Spleen (tissue), 11 donors: Measurements from ENCODE around the gene SLC35F3. TPM values are rescaled to one million over a fixed set of nuclear protein-coding genes. Genes with fewer than 3 reads are reported as not detected.

Experiments
- DNase-seq: peaks from one replicate; pipeline ENCODE4 v3.0.0-alpha.2; 2020
- H3K27ac ChIP-seq, 8 donors: fragments of 200-600 bp; sonication (generic) in 7 of 8; 1 replicate in 4 of 8; 2 replicates in 4 of 8; pipeline versions ENCODE4 v1.5.0 to v1.8.0; 2016 to 2021; ENCODE audit warnings: inconsistent platforms in 4 of 8, mild to moderate bottlenecking in 4 of 8, moderate library complexity in 1 of 8
- H3K27me3 ChIP-seq, 7 donors: fragments of 200-600 bp; sonication (generic) in 6 of 7; replicated peaks in 1 of 7; 1 replicate in 4 of 7; 2 replicates in 3 of 7; pipeline versions ENCODE4 v1.5.0 to v1.8.0; 2016 to 2021; ENCODE audit warnings: inconsistent platforms in 3 of 7, mild to moderate bottlenecking in 1 of 7
- H3K36me3 ChIP-seq, 6 donors: fragments of 200-600 bp; sonication (generic) in 5 of 6; 1 replicate in 4 of 6; 2 replicates in 2 of 6; pipeline versions ENCODE4 v1.5.0 to v1.8.0; 2016 to 2021; ENCODE audit warnings: inconsistent platforms in 2 of 6
- H3K4me1 ChIP-seq, 6 donors: fragments of 200-600 bp; sonication (generic) in 5 of 6; 1 replicate in 3 of 6; 2 replicates in 3 of 6; pipeline versions ENCODE4 v1.5.0 to v1.8.0; 2016 to 2021; ENCODE audit warnings: inconsistent platforms in 3 of 6
- H3K4me3 ChIP-seq, 8 donors: fragments of 200-600 bp; sonication (generic) in 7 of 8; 1 replicate in 4 of 8; 2 replicates in 4 of 8; pipeline versions ENCODE4 v1.5.0 to v1.8.0; 2016 to 2021; ENCODE audit warnings: inconsistent platforms in 4 of 8, mild to moderate bottlenecking in 4 of 8, moderate library complexity in 2 of 8
- H3K9me3 ChIP-seq, 8 donors: fragments of 200-600 bp; sonication (generic) in 7 of 8; 1 replicate in 4 of 8; 2 replicates in 4 of 8; pipeline versions ENCODE4 v1.5.0 to v1.8.0; 2016 to 2021; ENCODE audit warnings: inconsistent platforms in 4 of 8
- POLR2A ChIP-seq, 3 donors: fragments of 450-650 bp; IDR thresholded peaks; one replicate each; pipeline ENCODE4 v1.5.1; 2017; ENCODE audit warnings: antibody characterized with exemption in 3 of 3, mild to moderate bottlenecking in 1 of 3
- POLR2AphosphoS5 ChIP-seq, 3 donors: sonication (generic); formaldehyde crosslinking; IDR thresholded peaks; one replicate each; pipeline ENCODE4 v1.5.1; 2017; ENCODE audit warnings: antibody characterized with exemption in 3 of 3
- WGBS, 5 donors: extraction: QIAGEN DNeasy Blood & Tissue Kit in 3 of 5; methylation state at CpG; one replicate each; pipeline versions ENCODE4 v1.1.5 to v1.1.7; 2013 to 2018; 5-methylcytosine and 5-hydroxymethylcytosine counted together
- intact Hi-C: fragments of 100-400 bp; cut with DNase I; formaldehyde crosslinking; loops from one replicate; pipeline ENCODE4 v1.15.0; 2023; ENCODE audit warnings: low total_unique reads
- polyA plus RNA-seq, 3 donors: library from polyadenylated mRNA; stranded (reverse); fragments of 200-250 nt; gene quantifications; one replicate each; pipeline ENCODE4 v1.2.1, GENCODE V29; 2013
- total RNA-seq, 7 donors: library from RNA; depleted of rRNA in 3 of 7; stranded (reverse); fragments of >200 nt in 3 of 7; fragmentation: NEBNext Ultra II Directional in 4 of 7; extraction: Animal tissue kit (Norgen Biotek cat#: 25700) in 4 of 7; gene quantifications; one replicate each; pipeline versions ENCODE4 v1.1.0 to v1.2.1, GENCODE V29; 2016 to 2021
- TF ChIP-seq, protein P1 (sequence below), 11 experiments: fragments of 200-600 bp in 7 of 11; fragments of 450-650 bp in 4 of 11; sonication (generic) in 4 of 11; IDR thresholded peaks in 8 of 11; conservative IDR thresholded peaks in 3 of 11; 1 replicate in 7 of 11; 2 replicates in 4 of 11; pipeline versions ENCODE4 v1.4.0 to v1.8.0; 2016 to 2021; ENCODE audit warnings: antibody characterized with exemption in 11 of 11, inconsistent platforms in 4 of 11, mild to moderate bottlenecking in 1 of 11
- donor health status: healthy with polysubstance abuse.
- donor health status: DM: no; HTN: no; CAD: no; lungs with moderate emphysema.
- donor health status: DM: no; HTN: no; CAD: no.
- donor health status: Bipolar disorder and iron deficiency.
- donor health status: healthy.
- donor health status: DM: no; HTN: no; CAD: no.
- donor health status: DM: yes; HTN: yes; CAD: no.

The SLC35F3 gene
- total and polyA plus RNA-seq, 10 donors: 0.03 to 0.44 (median 0.11) TPM; not detected in 5

GRCh38 chr1:234144901-234145300 lies 240.4 kb downstream of the SLC35F3 start:
- TF ChIP-seq, protein P1, sequence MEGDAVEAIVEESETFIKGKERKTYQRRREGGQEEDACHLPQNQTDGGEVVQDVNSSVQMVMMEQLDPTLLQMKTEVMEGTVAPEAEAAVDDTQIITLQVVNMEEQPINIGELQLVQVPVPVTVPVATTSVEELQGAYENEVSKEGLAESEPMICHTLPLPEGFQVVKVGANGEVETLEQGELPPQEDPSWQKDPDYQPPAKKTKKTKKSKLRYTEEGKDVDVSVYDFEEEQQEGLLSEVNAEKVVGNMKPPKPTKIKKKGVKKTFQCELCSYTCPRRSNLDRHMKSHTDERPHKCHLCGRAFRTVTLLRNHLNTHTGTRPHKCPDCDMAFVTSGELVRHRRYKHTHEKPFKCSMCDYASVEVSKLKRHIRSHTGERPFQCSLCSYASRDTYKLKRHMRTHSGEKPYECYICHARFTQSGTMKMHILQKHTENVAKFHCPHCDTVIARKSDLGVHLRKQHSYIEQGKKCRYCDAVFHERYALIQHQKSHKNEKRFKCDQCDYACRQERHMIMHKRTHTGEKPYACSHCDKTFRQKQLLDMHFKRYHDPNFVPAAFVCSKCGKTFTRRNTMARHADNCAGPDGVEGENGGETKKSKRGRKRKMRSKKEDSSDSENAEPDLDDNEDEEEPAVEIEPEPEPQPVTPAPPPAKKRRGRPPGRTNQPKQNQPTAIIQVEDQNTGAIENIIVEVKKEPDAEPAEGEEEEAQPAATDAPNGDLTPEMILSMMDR (IDR thresholded peaks at IDR 0.05 in 8 of 11, conservative IDR thresholded peaks at IDR 0.05 in 3 of 11): no peak
- TF ChIP-seq POLR2AphosphoS5 (IDR thresholded peaks at IDR 0.05) (no peak), POLR2A (IDR thresholded peaks at IDR 0.05) (no peak)

DNA sequence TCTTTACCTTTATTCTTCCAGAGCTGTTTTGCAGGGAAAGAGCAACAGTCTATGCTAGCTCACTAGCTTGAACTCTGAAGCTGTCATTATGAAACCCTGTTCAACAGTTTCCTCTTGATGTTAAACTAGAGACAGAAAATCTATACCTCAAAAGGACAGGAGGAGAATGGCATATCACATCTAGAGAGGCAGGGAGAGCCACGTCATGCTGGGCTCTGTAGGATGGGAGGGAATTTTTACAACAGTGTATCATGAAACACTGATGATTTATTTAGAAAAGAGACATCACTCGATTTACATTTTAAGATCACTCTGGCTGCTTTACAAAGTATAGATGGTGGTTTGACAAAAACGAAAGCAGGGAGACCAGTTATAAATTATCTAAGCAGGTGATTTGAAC lies 243.9 kb downstream of the SLC35F3 start:
- intact Hi-C loops: no loop called here
- DNase-seq: no peak
- Histone ChIP-seq H3K4me3 (no peak overlapping the region), H3K9me3 (peaks cover 0 to 12% (median 2%) of the 10 kb centered on the region in 8 donors), H3K27me3 (peaks cover 0 to 18% (median 0%) of the 10 kb centered on the region in 7 donors), H3K36me3 (no peaks in the 10 kb centered on the region), H3K27ac (no peak overlapping the region), H3K4me1 (no peaks in the 10 kb centered on the region)
- WGBS, 5 donors: 66 to 82% (median 67%) methylated on average over 3 of the region's 3 CpGs
- TF ChIP-seq POLR2AphosphoS5 (IDR thresholded peaks at IDR 0.05) (no peak), POLR2A (IDR thresholded peaks at IDR 0.05) (no peak)
- TF ChIP-seq, protein P1 (IDR thresholded peaks at IDR 0.05 in 8 of 11, conservative IDR thresholded peaks at IDR 0.05 in 3 of 11): no peak

More at GRCh38 chr1:234144901-234145300, 240.4 kb downstream of the SLC35F3 start:
- H3K27ac ChIP-seq: no peak overlapping the region
- H3K9me3 ChIP-seq: peaks cover 0 to 12% (median 2%) of the 10 kb centered on the region in 8 donors
- DNase-seq: no peak
- H3K4me1 ChIP-seq: no peaks in the 10 kb centered on the region
- peaks cover 0 to 13% (median 0%) of the 10 kb centered on the region in 7 donors for H3K27me3 ChIP-seq
- no peak overlapping the region for H3K4me3 ChIP-seq
- 75 to 90% (median 86%) methylated on average over 4 of the region's 4 CpGs for WGBS, 5 donors
- intact Hi-C loops: no loop called here
- no peaks in the 10 kb centered on the region for H3K36me3 ChIP-seq

- Histone ChIP-seq H3K27me3 (peaks cover 0 to 16% (median 0%) of the 10 kb centered on the region in 7 donors), H3K4me1 (no peaks in the 10 kb centered on the region), H3K4me3 (no peak overlapping the region), H3K36me3 (no peaks in the 10 kb centered on the region), H3K27ac (no peak overlapping the region), H3K9me3 (peaks cover 0 to 12% (median 2%) of the 10 kb centered on the region in 8 donors)
- intact Hi-C loops: no loop called here
- TF ChIP-seq POLR2A (IDR thresholded peaks at IDR 0.05) (no peak), POLR2AphosphoS5 (IDR thresholded peaks at IDR 0.05) (no peak)
- TF ChIP-seq, protein P1 (IDR thresholded peaks at IDR 0.05 in 8 of 11, conservative IDR thresholded peaks at IDR 0.05 in 3 of 11): no peak
- 90 to 100% (median 97%) methylated on average over 1 of the region's 1 CpG for WGBS, 5 donors
- no peak for DNase-seq
Observed at GRCh38 chr1:234148816-234149215, 244.3 kb downstream of the SLC35F3 start.

DNA sequence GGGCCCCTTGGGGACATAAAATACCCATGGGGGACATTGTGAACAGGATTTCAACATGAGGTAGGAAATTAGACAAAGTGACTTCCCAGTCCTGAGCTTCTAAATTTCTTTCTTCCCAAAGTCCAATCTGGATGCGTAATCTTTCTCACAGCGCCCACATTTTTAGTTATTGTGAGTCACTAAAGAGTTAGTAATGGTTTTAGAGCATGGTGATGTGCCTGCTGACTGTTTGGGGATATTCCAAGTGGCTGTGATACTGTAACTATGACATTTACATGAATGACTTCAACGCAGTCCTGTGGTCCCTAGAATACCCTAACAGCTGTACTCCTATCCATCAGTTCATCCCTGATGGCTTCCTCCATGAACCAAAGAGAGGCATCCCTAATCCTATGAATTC lies 244.7 kb downstream of the SLC35F3 start:
- WGBS, 5 donors: 83 to 93% (median 87%) methylated on average over 3 of the region's 3 CpGs
- no peak for TF ChIP-seq POLR2A (IDR thresholded peaks at IDR 0.05)
- TF ChIP-seq POLR2AphosphoS5 (IDR thresholded peaks at IDR 0.05): no peak
- TF ChIP-seq, protein P1 (IDR thresholded peaks at IDR 0.05 in 8 of 11, conservative IDR thresholded peaks at IDR 0.05 in 3 of 11): no peak
- intact Hi-C loops: no loop called here
- no peak overlapping the region for H3K4me3 ChIP-seq
- peaks cover 0 to 12% (median 2%) of the 10 kb centered on the region in 8 donors for H3K9me3 ChIP-seq
- H3K27ac ChIP-seq: no peak overlapping the region
- H3K36me3 ChIP-seq: no peaks in the 10 kb centered on the region
- peaks cover 0 to 12% (median 0%) of the 10 kb centered on the region in 7 donors for H3K27me3 ChIP-seq
- DNase-seq: no peak
- H3K4me1 ChIP-seq: no peaks in the 10 kb centered on the region
